ENCODE measurements around the gene RGS17.

The RGS17 gene

GRCh38 chr6:153069897-153070296 lies 61.2 kb downstream of the RGS17 start:
- TF ChIP-seq CTCF (IDR thresholded peaks at IDR 0.05) (no peak), ZFX (IDR thresholded peaks at IDR 0.05; ENCODE audit: borderline replicate concordance) (no peak)
- no peak overlapping the region for H3K27ac ChIP-seq

GRCh38 chr6:153065222-153065621 lies 65.9 kb downstream of the RGS17 start:
- TF ChIP-seq CTCF (IDR thresholded peaks at IDR 0.05), result no peak
- no peak for TF ChIP-seq ZFX (IDR thresholded peaks at IDR 0.05; ENCODE audit: borderline replicate concordance)
- H3K27ac ChIP-seq, result no peak overlapping the region

- TF ChIP-seq ZFX (IDR thresholded peaks at IDR 0.05; ENCODE audit: borderline replicate concordance), result no peak
- no peak for TF ChIP-seq CTCF (IDR thresholded peaks at IDR 0.05)
- no peak overlapping the region for H3K27ac ChIP-seq
Measured at GRCh38 chr6:153063936-153064335, 67.1 kb downstream of the RGS17 start.

- TF ChIP-seq CTCF (IDR thresholded peaks at IDR 0.05) (no peak), ZFX (IDR thresholded peaks at IDR 0.05; ENCODE audit: borderline replicate concordance) (no peak)
- H3K27ac ChIP-seq, result no peak overlapping the region
Measured at GRCh38 chr6:153062516-153062915, 68.6 kb downstream of the RGS17 start.

GRCh38 chr6:153059757-153060156 lies 71.3 kb downstream of the RGS17 start:
- H3K27ac ChIP-seq, result no peak overlapping the region

GRCh38 chr6:153059311-153059710 lies 71.8 kb downstream of the RGS17 start:
- no peak overlapping the region for H3K27ac ChIP-seq
- TF ChIP-seq ZFX (IDR thresholded peaks at IDR 0.05; ENCODE audit: borderline replicate concordance), result no peak
- TF ChIP-seq CTCF (IDR thresholded peaks at IDR 0.05), result no peak

More at GRCh38 chr6:153059757-153060156, 71.3 kb downstream of the RGS17 start:
- TF ChIP-seq CTCF (IDR thresholded peaks at IDR 0.05) (no peak), ZFX (IDR thresholded peaks at IDR 0.05; ENCODE audit: borderline replicate concordance) (no peak)

GRCh38 chr6:153058909-153059308 lies 72.2 kb downstream of the RGS17 start:
- no peak for TF ChIP-seq CTCF (IDR thresholded peaks at IDR 0.05)
- TF ChIP-seq ZFX (IDR thresholded peaks at IDR 0.05; ENCODE audit: borderline replicate concordance), result no peak

More at GRCh38 chr6:153058909-153059308, 72.2 kb downstream of the RGS17 start:
- H3K27ac ChIP-seq, result no peak overlapping the region
